Neutrophil (primary cell): ENCODE results near the gene SDC1.

Source experiments
- H3K27ac ChIP-seq: fragments of 200-600 bp; sonication (generic); 2 replicates; pipeline ENCODE4 v1.5.1; 2016; ENCODE audit warnings: mild to moderate bottlenecking, moderate library complexity
- H3K27me3 ChIP-seq: fragments of 200-600 bp; sonication (generic); 2 replicates; pipeline ENCODE4 v1.6.0; 2016; ENCODE audit warnings: mild to moderate bottlenecking
- H3K36me3 ChIP-seq: fragments of 200-600 bp; sonication (generic); 2 replicates; pipeline ENCODE4 v1.5.1; 2017
- H3K4me1 ChIP-seq, 2 experiments: fragments of 200-600 bp in 1 of 2; sonication (generic) in 1 of 2; 1 replicate in 1 of 2; 2 replicates in 1 of 2; pipeline versions ENCODE4 v1.5.1 to v1.6.1; 2013 to 2016; ENCODE audit warnings: low read depth in 1 of 2, low read length in 1 of 2, mild to moderate bottlenecking in 1 of 2, moderate library complexity in 1 of 2; ENCODE audit not compliant: control insufficient read depth in 1 of 2, insufficient read depth in 1 of 2
- H3K4me3 ChIP-seq, 2 experiments: fragments of 200-600 bp in 1 of 2; sonication (generic) in 1 of 2; 1 replicate in 1 of 2; 2 replicates in 1 of 2; pipeline ENCODE4 v1.5.1; 2013 to 2016; ENCODE audit warnings: low read depth in 1 of 2, low read length in 1 of 2, mild to moderate bottlenecking in 1 of 2, moderate library complexity in 1 of 2
- H3K9me3 ChIP-seq: fragments of 200-600 bp; sonication (generic); 2 replicates; pipeline ENCODE4 v1.5.1; 2016
- TF ChIP-seq, protein P1 (sequence below): fragments of 200-600 bp; sonication (generic); IDR thresholded peaks from 2 replicates; pipeline ENCODE4 v1.5.1; 2016; ENCODE audit warnings: antibody characterized with exemption

SDC1 gene

DNA sequence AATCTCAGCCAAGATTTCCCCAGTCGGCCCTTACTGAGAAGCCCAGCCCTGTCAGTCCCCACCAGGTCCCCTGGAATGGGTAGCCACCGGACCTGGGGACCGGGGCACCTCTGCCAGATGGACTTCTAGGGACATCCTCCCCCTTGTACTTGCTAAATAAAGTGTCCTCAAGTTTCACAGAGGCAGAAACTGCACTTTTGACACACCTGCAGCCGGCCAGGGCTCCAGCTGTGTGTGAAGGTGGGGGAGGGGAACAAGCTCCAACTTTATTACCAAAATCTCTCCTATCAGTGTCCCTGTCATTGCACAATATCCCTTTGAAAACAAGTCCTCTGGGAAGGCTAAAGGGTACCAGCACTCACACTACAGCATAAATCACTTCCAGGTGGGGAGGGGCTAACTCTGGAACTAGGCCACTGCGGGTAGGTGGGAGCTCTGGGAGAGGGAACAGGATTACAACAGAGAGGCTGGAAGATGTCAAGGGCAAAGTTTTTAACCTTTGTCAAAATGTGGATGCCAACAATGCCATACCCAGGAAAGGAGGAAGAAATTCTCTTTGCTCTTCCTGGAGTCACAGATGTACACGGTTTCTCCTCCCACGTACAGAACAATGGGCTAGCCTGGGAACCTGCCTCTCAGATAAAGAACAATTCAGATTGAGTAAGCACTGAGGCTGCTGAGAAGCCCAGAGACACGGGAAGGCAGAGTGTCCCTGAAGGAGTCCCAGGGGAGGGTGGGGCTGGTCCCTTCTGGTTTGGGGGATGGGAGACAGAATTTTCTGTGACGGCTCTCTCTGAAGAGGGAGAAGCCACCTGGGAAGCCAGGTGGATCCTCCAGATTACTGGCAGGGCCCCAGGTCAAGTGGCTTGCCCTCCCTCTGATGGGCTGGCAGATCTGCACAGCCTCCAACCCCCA is 11.0 kb downstream of the SDC1 start:
- Histone ChIP-seq H3K27me3 (peaks cover under 1% of the 10 kb centered on the region), H3K27ac (no peak overlapping the region), H3K36me3 (no peaks in the 10 kb centered on the region), H3K4me1 (no peaks in the 10 kb centered on the region), H3K9me3 (no peaks in the 10 kb centered on the region), H3K4me3 (no peak overlapping the region)
- TF ChIP-seq, protein P1, sequence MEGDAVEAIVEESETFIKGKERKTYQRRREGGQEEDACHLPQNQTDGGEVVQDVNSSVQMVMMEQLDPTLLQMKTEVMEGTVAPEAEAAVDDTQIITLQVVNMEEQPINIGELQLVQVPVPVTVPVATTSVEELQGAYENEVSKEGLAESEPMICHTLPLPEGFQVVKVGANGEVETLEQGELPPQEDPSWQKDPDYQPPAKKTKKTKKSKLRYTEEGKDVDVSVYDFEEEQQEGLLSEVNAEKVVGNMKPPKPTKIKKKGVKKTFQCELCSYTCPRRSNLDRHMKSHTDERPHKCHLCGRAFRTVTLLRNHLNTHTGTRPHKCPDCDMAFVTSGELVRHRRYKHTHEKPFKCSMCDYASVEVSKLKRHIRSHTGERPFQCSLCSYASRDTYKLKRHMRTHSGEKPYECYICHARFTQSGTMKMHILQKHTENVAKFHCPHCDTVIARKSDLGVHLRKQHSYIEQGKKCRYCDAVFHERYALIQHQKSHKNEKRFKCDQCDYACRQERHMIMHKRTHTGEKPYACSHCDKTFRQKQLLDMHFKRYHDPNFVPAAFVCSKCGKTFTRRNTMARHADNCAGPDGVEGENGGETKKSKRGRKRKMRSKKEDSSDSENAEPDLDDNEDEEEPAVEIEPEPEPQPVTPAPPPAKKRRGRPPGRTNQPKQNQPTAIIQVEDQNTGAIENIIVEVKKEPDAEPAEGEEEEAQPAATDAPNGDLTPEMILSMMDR = no peak

DNA sequence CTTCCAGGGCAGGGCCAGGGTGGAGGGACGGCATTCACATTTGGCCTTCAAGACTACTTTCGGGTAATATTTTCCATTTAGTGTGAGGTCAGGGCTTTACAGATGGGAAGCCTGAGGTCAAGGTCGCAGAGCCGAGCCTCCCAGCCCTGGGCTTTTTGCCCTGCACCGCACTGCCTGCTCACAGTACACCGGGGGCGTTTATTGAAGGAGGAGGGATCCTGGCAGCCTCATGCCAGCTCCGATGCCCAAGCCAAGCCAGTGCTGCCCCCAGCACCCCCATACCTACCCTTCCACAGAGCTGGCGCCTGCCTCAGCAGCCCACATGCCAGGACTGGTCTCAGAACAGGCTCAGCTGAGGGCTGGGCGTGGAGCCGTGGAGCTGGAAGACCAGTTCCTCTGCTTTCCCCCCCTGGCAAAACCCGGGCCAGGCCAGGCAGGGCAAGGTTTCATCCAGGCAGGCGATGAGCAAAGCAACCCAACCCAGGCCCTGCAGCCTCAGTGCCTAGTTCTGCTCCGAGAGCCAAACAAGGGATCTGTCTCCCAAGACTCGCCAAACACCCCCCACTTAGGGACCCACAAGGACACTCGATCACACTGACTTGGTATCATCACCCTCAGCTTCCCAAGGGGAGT is 11.9 kb downstream of the SDC1 start:
- TF ChIP-seq, protein P1 = no peak
- Histone ChIP-seq H3K27ac (no peak overlapping the region), H3K4me3 (no peak overlapping the region), H3K4me1 (no peaks in the 10 kb centered on the region), H3K9me3 (no peaks in the 10 kb centered on the region), H3K36me3 (no peaks in the 10 kb centered on the region), H3K27me3 (no peaks in the 10 kb centered on the region)

GRCh38 chr2:20212459-20212870 is 12.5 kb downstream of the SDC1 start:
- no peaks in the 10 kb centered on the region for H3K4me1 ChIP-seq
- no peaks in the 10 kb centered on the region for H3K27me3 ChIP-seq
- H3K27ac ChIP-seq = no peak overlapping the region
- no peaks in the 10 kb centered on the region for H3K36me3 ChIP-seq
- no peak overlapping the region for H3K4me3 ChIP-seq
- TF ChIP-seq, protein P1 = no peak
- H3K9me3 ChIP-seq = no peaks in the 10 kb centered on the region

- H3K4me1 ChIP-seq = no peaks in the 10 kb centered on the region
- H3K27ac ChIP-seq = no peak overlapping the region
- TF ChIP-seq, protein P1 = no peak
- no peaks in the 10 kb centered on the region for H3K27me3 ChIP-seq
- no peaks in the 10 kb centered on the region for H3K9me3 ChIP-seq
- H3K4me3 ChIP-seq = no peak overlapping the region
- no peaks in the 10 kb centered on the region for H3K36me3 ChIP-seq
Observed at GRCh38 chr2:20211860-20212458, 13.0 kb downstream of the SDC1 start.

GRCh38 chr2:20211420-20211819 is 13.5 kb downstream of the SDC1 start:
- TF ChIP-seq, protein P1 = no peak
- Histone ChIP-seq H3K4me3 (no peak overlapping the region), H3K9me3 (no peaks in the 10 kb centered on the region), H3K27ac (no peak overlapping the region), H3K36me3 (no peaks in the 10 kb centered on the region), H3K27me3 (no peaks in the 10 kb centered on the region), H3K4me1 (no peaks in the 10 kb centered on the region)
